HCT116 (cell line): ENCODE results near the gene MGAM2. TPM values are rescaled to one million over a fixed set of nuclear protein-coding genes. Genes with fewer than 3 reads are reported as not detected.

Source experiments
- ATAC-seq: fragments of 200-7000 bp; cut with Tn5 transposase; 2 replicates; pipeline ENCODE4 v1.9.1; 2020; ENCODE audit warnings: mild to moderate bottlenecking, moderate library complexity
- BruUV-seq: library from RNA; stranded (reverse); fragments of 400-500 nt; replicated peaks from 2 replicates; lab custom pipeline; 2021; lab: Mats Ljungman, UMichigan
- CTCF ChIA-PET: fragments of 300-600 bp; sonication (Branson Sonifier 250); formaldehyde crosslinking; loops from one replicate; lab custom pipeline; 2021; ENCODE audit warnings: antibody characterized with exemption; lab: Charles Lee
- POLR2A ChIA-PET: fragments of 300-600, 350-600 bp; sonication (Branson Sonifier 250); formaldehyde crosslinking; loops from one replicate; lab custom pipeline; 2021; ENCODE audit warnings: antibody characterized with exemption; lab: Charles Lee
- RAD21 ChIA-PET, 2 experiments: fragments of 300-600 bp; sonication (Branson Sonifier 250); formaldehyde crosslinking; loops; one replicate each; lab custom pipeline; 2023; ENCODE audit warnings: low total read pairs in 2 of 2; ENCODE audit not compliant: uncharacterized antibody in 2 of 2, unreplicated experiment in 2 of 2, low non-redundant PET in 1 of 2; lab: Charles Lee
- DNase-seq: peaks from one replicate; pipeline ENCODE4 v3.0.0-alpha.2; 2010; ENCODE audit warnings: low read depth, low spot score
- H2AFZ ChIP-seq: fragments of 200-600 bp; shearing (Covaris generic), sonication (generic); 2 replicates; pipeline ENCODE4 v1.6.1; 2017; ENCODE audit warnings: low read depth, mixed run types, mixed read lengths, antibody characterized with exemption, low read length; ENCODE audit not compliant: poor library complexity, severe bottlenecking
- H3K27ac ChIP-seq: 2 replicates; pipeline ENCODE4 v1.5.1; 2012; ENCODE audit warnings: low read depth, low read length
- H3K27me3 ChIP-seq: fragments of 200-600 bp; sonication (generic); 2 replicates; pipeline ENCODE4 v1.6.1; 2016; ENCODE audit warnings: mixed run types, low read length, mixed read lengths; ENCODE audit not compliant: insufficient read depth
- H3K36me3 ChIP-seq, 2 experiments: fragments of 200-500 bp in 1 of 2; fragments of 200-600 bp in 1 of 2; sonication (Bioruptor generic) in 1 of 2; sonication (generic) in 1 of 2; 2 replicates each; pipeline versions ENCODE4 v1.5.1 to v1.6.1; 2014 to 2016; ENCODE audit warnings: low read length in 2 of 2, inconsistent platforms in 1 of 2, mixed read lengths in 1 of 2, mixed run types in 1 of 2; ENCODE audit not compliant: insufficient read depth in 2 of 2, control insufficient read depth in 1 of 2
- H3K4me1 ChIP-seq, 2 experiments: fragments of 200-600 bp in 1 of 2; sonication (generic) in 1 of 2; 2 replicates each; pipeline versions ENCODE4 v1.5.1 to v1.6.1; 2012 to 2017; ENCODE audit warnings: low read length in 2 of 2, inconsistent platforms in 1 of 2, mild to moderate bottlenecking in 1 of 2, mixed read lengths in 1 of 2, mixed run types in 1 of 2, moderate library complexity in 1 of 2; ENCODE audit not compliant: insufficient read depth in 2 of 2, control insufficient read depth in 1 of 2
- H3K4me2 ChIP-seq: fragments of 200-600 bp; sonication (generic); 2 replicates; pipeline ENCODE4 v1.6.1; 2017; ENCODE audit warnings: mixed run types, low read length, mixed read lengths
- H3K4me3 ChIP-seq, 2 experiments: fragments of 200-600 bp in 1 of 2; sonication (generic) in 1 of 2; replicated peaks in 1 of 2; 2 replicates each; pipeline ENCODE4 v1.5.1; 2011 to 2016; ENCODE audit warnings: low read length in 2 of 2, control low read depth in 1 of 2, low read depth in 1 of 2, mild to moderate bottlenecking in 1 of 2, mixed read lengths in 1 of 2, mixed run types in 1 of 2
- H3K79me2 ChIP-seq: fragments of 200-600 bp; sonication (generic); 2 replicates; pipeline ENCODE4 v1.6.1; 2017; ENCODE audit warnings: mild to moderate bottlenecking, mixed run types, low read length, moderate library complexity, mixed read lengths; ENCODE audit not compliant: insufficient read depth
- H3K9ac ChIP-seq: fragments of 200-600 bp; sonication (generic); 2 replicates; pipeline ENCODE4 v1.6.1; 2016; ENCODE audit warnings: low read length, mixed read lengths
- H3K9me2 ChIP-seq: fragments of 200-600 bp; sonication (generic), shearing (Covaris generic); 2 replicates; pipeline ENCODE4 v1.6.1; 2017; ENCODE audit warnings: mixed run types, mild to moderate bottlenecking, moderate library complexity; ENCODE audit not compliant: insufficient read depth
- H3K9me3 ChIP-seq, 2 experiments: fragments of 200-500 bp in 1 of 2; fragments of 200-600 bp in 1 of 2; sonication (Bioruptor generic) in 1 of 2; sonication (generic) in 1 of 2; 2 replicates each; pipeline ENCODE4 v1.6.1; 2014 to 2017; ENCODE audit warnings: low read length in 2 of 2, mixed read lengths in 2 of 2, inconsistent platforms in 1 of 2, low read depth in 1 of 2, mild to moderate bottlenecking in 1 of 2, mixed run types in 1 of 2, moderate library complexity in 1 of 2; ENCODE audit not compliant: control insufficient read depth in 1 of 2, insufficient read depth in 1 of 2
- H4K20me1 ChIP-seq: fragments of 200-600 bp; sonication (generic), shearing (Covaris generic); 2 replicates; pipeline ENCODE4 v1.6.1; 2017; ENCODE audit warnings: mixed run types, mild to moderate bottlenecking, moderate library complexity; ENCODE audit not compliant: insufficient read depth
- CEBPB ChIP-seq: IDR thresholded peaks from 2 replicates; pipeline ENCODE4 v1.6.1; 2012; ENCODE audit warnings: low read depth
- EGR1 ChIP-seq: IDR thresholded peaks from 2 replicates; pipeline ENCODE4 v1.6.1; 2012; ENCODE audit warnings: low read depth
- ELF1 ChIP-seq: IDR thresholded peaks from 2 replicates; pipeline ENCODE4 v1.6.1; 2012; ENCODE audit warnings: low read depth, borderline replicate concordance
- EZH2 ChIP-seq: fragments of 200-600 bp; sonication (generic); IDR thresholded peaks from 2 replicates; pipeline ENCODE4 v1.6.1; 2017; ENCODE audit warnings: antibody characterized with exemption, mixed run types
- EZH2phosphoT487 ChIP-seq: fragments of 200-600 bp; IDR thresholded peaks from 2 replicates; pipeline ENCODE4 v1.6.1; 2018; ENCODE audit warnings: antibody characterized with exemption, borderline replicate concordance
- FOSL1 ChIP-seq: IDR thresholded peaks from 2 replicates; pipeline ENCODE4 v1.6.1; 2012; ENCODE audit warnings: low read depth
- JUND ChIP-seq: IDR thresholded peaks from 2 replicates; pipeline ENCODE4 v1.6.1; 2012
- POLR2AphosphoS5 ChIP-seq: IDR thresholded peaks from 2 replicates; pipeline ENCODE4 v1.6.1; 2011; ENCODE audit warnings: mild to moderate bottlenecking, low read depth, low read length, moderate library complexity
- RAD21 ChIP-seq: IDR thresholded peaks from 2 replicates; pipeline ENCODE4 v1.6.1; 2012; ENCODE audit warnings: low read depth, mild to moderate bottlenecking
- SP1 ChIP-seq: IDR thresholded peaks from 2 replicates; pipeline ENCODE4 v1.6.1; 2012; ENCODE audit warnings: low read depth
- SRF ChIP-seq: IDR thresholded peaks from 2 replicates; pipeline ENCODE4 v1.6.1; 2012; ENCODE audit warnings: low read depth
- TCF7L2 ChIP-seq: IDR thresholded peaks from 2 replicates; pipeline ENCODE4 v1.7.0; 2011; ENCODE audit warnings: borderline replicate concordance, inconsistent platforms; ENCODE audit not compliant: insufficient read depth, insufficient read length; ENCODE audit errors: extremely low read depth
- YY1 ChIP-seq: IDR thresholded peaks from 2 replicates; pipeline ENCODE4 v1.6.1; 2011; ENCODE audit warnings: low read length, low read depth, moderate library complexity, mild to moderate bottlenecking; ENCODE audit not compliant: insufficient replicate concordance; ENCODE audit errors: extremely low read depth
- ZFX ChIP-seq: fragments of 450-650 bp; IDR thresholded peaks from 2 replicates; pipeline ENCODE4 v1.6.1; 2017
- ZNF274 ChIP-seq: fragments of 200-500 bp; sonication (Bioruptor generic); IDR thresholded peaks from 2 replicates; pipeline ENCODE4 v1.6.1; 2014; ENCODE audit warnings: mild to moderate bottlenecking, low read depth, low read length, inconsistent platforms
- intact Hi-C: fragments of 100-400 bp; cut with micrococcal nuclease; formaldehyde crosslinking; loops from 2 replicates; pipeline ENCODE4 v1.10.0; 2022
- total RNA-seq: library from RNA; stranded (reverse); gene quantifications from one replicate; pipeline ENCODE4 v1.2.1, GENCODE V29; 2021; ENCODE audit not compliant: unreplicated experiment
- TF ChIP-seq, protein P1 (sequence below), 3 experiments: fragments of 200-600 bp in 1 of 3; sonication (generic) in 1 of 3; IDR thresholded peaks in 2 of 3; conservative IDR thresholded peaks in 1 of 3; 2 replicates each; pipeline ENCODE4 v1.5.1; 2012 to 2017; ENCODE audit warnings: low read depth in 2 of 3, low read length in 2 of 3, antibody characterized with exemption in 1 of 3, borderline replicate concordance in 1 of 3, control low read depth in 1 of 3, mild to moderate bottlenecking in 1 of 3, mixed read lengths in 1 of 3, mixed run types in 1 of 3, moderate library complexity in 1 of 3; ENCODE audit not compliant: insufficient read depth in 1 of 3
- TF ChIP-seq, protein P2 (sequence below): IDR thresholded peaks from 2 replicates; pipeline ENCODE4 v1.6.1; 2012
- TF ChIP-seq, protein P3 (sequence below): IDR thresholded peaks from 2 replicates; pipeline ENCODE4 v1.6.1; 2012
- TF ChIP-seq, protein P4 (sequence below): IDR thresholded peaks from 2 replicates; pipeline ENCODE4 v1.6.1; 2011; ENCODE audit warnings: mild to moderate bottlenecking, low read length, moderate library complexity; ENCODE audit not compliant: insufficient replicate concordance; ENCODE audit errors: extremely low read depth

The MGAM2 gene
- total RNA-seq, 1 experiment from 2014 or later: 0.05 TPM

DNA sequence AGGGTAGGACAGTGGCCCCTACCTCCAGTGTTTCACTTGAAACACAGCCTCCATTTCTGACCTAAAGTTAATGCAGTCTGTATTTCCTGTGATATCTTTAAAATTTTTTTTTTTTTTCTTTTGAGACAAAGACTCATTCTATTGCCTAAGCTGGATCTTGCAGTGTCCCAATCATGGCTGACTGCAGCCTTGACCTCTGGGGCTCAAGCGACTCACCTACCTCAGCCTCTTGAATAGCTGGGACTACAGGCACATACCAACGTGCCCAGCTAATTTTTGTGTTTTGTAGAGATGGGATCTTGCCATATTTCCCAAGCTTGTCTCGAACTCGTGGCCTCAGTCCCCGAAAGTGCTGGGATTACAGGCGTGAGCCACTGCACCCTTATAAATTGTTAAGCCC is 16.7 kb upstream of the MGAM2 start:
- Histone ChIP-seq H3K36me3 (no peaks in the 10 kb centered on the region), H3K79me2 (no peaks in the 10 kb centered on the region), H3K4me2 (no peak overlapping the region)
- intact Hi-C loops: no loop called here
- RAD21 ChIA-PET: no interaction called here
- CTCF ChIA-PET: no interaction called here
- DNase-seq: no peak
- TF ChIP-seq, protein P1, sequence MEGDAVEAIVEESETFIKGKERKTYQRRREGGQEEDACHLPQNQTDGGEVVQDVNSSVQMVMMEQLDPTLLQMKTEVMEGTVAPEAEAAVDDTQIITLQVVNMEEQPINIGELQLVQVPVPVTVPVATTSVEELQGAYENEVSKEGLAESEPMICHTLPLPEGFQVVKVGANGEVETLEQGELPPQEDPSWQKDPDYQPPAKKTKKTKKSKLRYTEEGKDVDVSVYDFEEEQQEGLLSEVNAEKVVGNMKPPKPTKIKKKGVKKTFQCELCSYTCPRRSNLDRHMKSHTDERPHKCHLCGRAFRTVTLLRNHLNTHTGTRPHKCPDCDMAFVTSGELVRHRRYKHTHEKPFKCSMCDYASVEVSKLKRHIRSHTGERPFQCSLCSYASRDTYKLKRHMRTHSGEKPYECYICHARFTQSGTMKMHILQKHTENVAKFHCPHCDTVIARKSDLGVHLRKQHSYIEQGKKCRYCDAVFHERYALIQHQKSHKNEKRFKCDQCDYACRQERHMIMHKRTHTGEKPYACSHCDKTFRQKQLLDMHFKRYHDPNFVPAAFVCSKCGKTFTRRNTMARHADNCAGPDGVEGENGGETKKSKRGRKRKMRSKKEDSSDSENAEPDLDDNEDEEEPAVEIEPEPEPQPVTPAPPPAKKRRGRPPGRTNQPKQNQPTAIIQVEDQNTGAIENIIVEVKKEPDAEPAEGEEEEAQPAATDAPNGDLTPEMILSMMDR (IDR thresholded peaks at IDR 0.05 in 2 of 3, conservative IDR thresholded peaks at IDR 0.05 in 1 of 3; ENCODE audit: borderline replicate concordance in 1 of 3, insufficient read depth in 1 of 3, low read depth in 2 of 3, low read length in 2 of 3): no peak
- TF ChIP-seq, protein P2, sequence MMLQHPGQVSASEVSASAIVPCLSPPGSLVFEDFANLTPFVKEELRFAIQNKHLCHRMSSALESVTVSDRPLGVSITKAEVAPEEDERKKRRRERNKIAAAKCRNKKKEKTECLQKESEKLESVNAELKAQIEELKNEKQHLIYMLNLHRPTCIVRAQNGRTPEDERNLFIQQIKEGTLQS: no peak
- TF ChIP-seq POLR2AphosphoS5 (no peak), FOSL1 (no peak), ZNF274 (no peak), EGR1 (no peak), JUND (no peak), CEBPB (no peak), TCF7L2 (no peak), SP1 (no peak), RAD21 (no peak), EZH2 (no peak), YY1 (no peak), ELF1 (no peak), EZH2phosphoT487 (no peak), SRF (no peak), ZFX (no peak)
- TF ChIP-seq, protein P3, sequence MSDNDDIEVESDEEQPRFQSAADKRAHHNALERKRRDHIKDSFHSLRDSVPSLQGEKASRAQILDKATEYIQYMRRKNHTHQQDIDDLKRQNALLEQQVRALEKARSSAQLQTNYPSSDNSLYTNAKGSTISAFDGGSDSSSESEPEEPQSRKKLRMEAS: no peak
- TF ChIP-seq, protein P4, sequence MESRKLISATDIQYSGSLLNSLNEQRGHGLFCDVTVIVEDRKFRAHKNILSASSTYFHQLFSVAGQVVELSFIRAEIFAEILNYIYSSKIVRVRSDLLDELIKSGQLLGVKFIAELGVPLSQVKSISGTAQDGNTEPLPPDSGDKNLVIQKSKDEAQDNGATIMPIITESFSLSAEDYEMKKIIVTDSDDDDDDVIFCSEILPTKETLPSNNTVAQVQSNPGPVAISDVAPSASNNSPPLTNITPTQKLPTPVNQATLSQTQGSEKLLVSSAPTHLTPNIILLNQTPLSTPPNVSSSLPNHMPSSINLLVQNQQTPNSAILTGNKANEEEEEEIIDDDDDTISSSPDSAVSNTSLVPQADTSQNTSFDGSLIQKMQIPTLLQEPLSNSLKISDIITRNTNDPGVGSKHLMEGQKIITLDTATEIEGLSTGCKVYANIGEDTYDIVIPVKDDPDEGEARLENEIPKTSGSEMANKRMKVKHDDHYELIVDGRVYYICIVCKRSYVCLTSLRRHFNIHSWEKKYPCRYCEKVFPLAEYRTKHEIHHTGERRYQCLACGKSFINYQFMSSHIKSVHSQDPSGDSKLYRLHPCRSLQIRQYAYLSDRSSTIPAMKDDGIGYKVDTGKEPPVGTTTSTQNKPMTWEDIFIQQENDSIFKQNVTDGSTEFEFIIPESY: no peak
- TF ChIP-seq, all 23 proteins: peak for 0
- no peak for ATAC-seq
- H3K4me3 ChIP-seq: no peak overlapping the region
- no peak overlapping the region for H3K9ac ChIP-seq
- no peaks in the 10 kb centered on the region for H3K4me1 ChIP-seq
- no peaks in the 10 kb centered on the region for H3K9me2 ChIP-seq
- H2AFZ ChIP-seq: no peak overlapping the region
- H3K27me3 ChIP-seq: no peaks in the 10 kb centered on the region
- H3K9me3 ChIP-seq: no peaks in the 10 kb centered on the region
- POLR2A ChIA-PET: no interaction called here
- no peaks in the 10 kb centered on the region for H4K20me1 ChIP-seq
- H3K27ac ChIP-seq: no peak overlapping the region
- no TSS peak for BruUV-seq
